HepG2 (cell line): ENCODE data around the gene TOR4A. TPM values are rescaled to one million over a fixed set of nuclear protein-coding genes. Genes with fewer than 3 reads are reported as not detected.

Source experiments
- ATAC-seq: fragments of 200-7000 bp; cut with Tn5 transposase; 3 replicates; pipeline ENCODE4 v1.9.1; 2020; ENCODE audit warnings: mild to moderate bottlenecking, moderate library complexity
- BruUV-seq: library from RNA; stranded (reverse); fragments of 400-500 nt; replicated peaks from 2 replicates; lab custom pipeline; 2021; lab: Mats Ljungman, UMichigan
- CTCF ChIA-PET: fragments of 300-600 bp; formaldehyde crosslinking; extraction: SDS; loops from one replicate; lab custom pipeline; 2021; ENCODE audit warnings: low total read pairs, inconsistent platforms, low intra/inter-chr PET ratio; lab: Yijun Ruan, JAX
- POLR2A ChIA-PET: fragments of 350-600 bp; sonication (Branson Sonifier 250); formaldehyde crosslinking; loops from one replicate; lab custom pipeline; 2020; ENCODE audit warnings: antibody characterized with exemption, inconsistent platforms; lab: Yijun Ruan, JAX
- DNase-seq: peaks from one replicate; pipeline ENCODE4 v3.0.0-alpha.2; 2015; ENCODE audit warnings: low spot score
- FAIRE-seq: peaks from 3 replicates; lab custom pipeline; 2011; peaks lifted over from hg19 to GRCh38; lab: Jason Lieb, UNC
- H2AFZ ChIP-seq: one replicate; pipeline ENCODE4 v1.6.1; 2011; ENCODE audit warnings: low read length, inconsistent platforms
- H3K27ac ChIP-seq: fragments of 300-600 bp; 3 replicates; pipeline ENCODE4 v1.8.0; 2011; ENCODE audit warnings: mixed run types, mild to moderate bottlenecking, mixed read lengths, low read length, inconsistent platforms; ENCODE audit not compliant: insufficient read depth; ENCODE audit errors: extremely low read length
- H3K27me3 ChIP-seq, 2 experiments: fragments of 200-600 bp in 1 of 2; 2 replicates in 1 of 2; 3 replicates in 1 of 2; pipeline versions ENCODE4 v1.6.0 to v1.8.0; 2011; ENCODE audit warnings: low read length in 2 of 2, mild to moderate bottlenecking in 2 of 2, moderate library complexity in 2 of 2, inconsistent platforms in 1 of 2; ENCODE audit not compliant: insufficient read depth in 2 of 2, control insufficient read depth in 1 of 2
- H3K36me3 ChIP-seq, 2 experiments: fragments of 200-600 bp in 1 of 2; replicated peaks in 1 of 2; 2 replicates in 1 of 2; 3 replicates in 1 of 2; pipeline versions ENCODE4 v1.5.1 to v1.8.0; 2011; ENCODE audit warnings: low read length in 2 of 2, inconsistent platforms in 1 of 2; ENCODE audit not compliant: insufficient read depth in 2 of 2, control insufficient read depth in 1 of 2
- H3K4me1 ChIP-seq: 2 replicates; pipeline ENCODE4 v1.5.1; 2012; ENCODE audit warnings: low read length, inconsistent platforms; ENCODE audit not compliant: insufficient read depth
- H3K4me2 ChIP-seq: 2 replicates; pipeline ENCODE4 v1.6.0; 2011; ENCODE audit warnings: low read depth, low read length, inconsistent platforms
- H3K4me3 ChIP-seq, 3 experiments: fragments of 200-600 bp in 1 of 3; sonication (generic), shearing (Covaris generic) in 1 of 3; replicated peaks in 1 of 3; 2 replicates each; pipeline ENCODE4 v1.5.1; 2011 to 2016; ENCODE audit warnings: low read length in 3 of 3, inconsistent platforms in 2 of 3, low read depth in 2 of 3, mild to moderate bottlenecking in 2 of 3, control low read depth in 1 of 3, mixed read lengths in 1 of 3; ENCODE audit not compliant: insufficient read depth in 1 of 3
- H3K79me2 ChIP-seq: one replicate; pipeline ENCODE4 v1.6.1; 2011; ENCODE audit warnings: low read length, inconsistent platforms; ENCODE audit not compliant: insufficient read depth
- H3K9ac ChIP-seq: 2 replicates; pipeline ENCODE4 v1.6.0; 2011; ENCODE audit warnings: mild to moderate bottlenecking, low read depth, low read length, inconsistent platforms; ENCODE audit not compliant: insufficient read depth
- H3K9me3 ChIP-seq: 2 replicates; pipeline ENCODE4 v1.5.1; 2012; ENCODE audit warnings: mild to moderate bottlenecking, low read length
- H4K20me1 ChIP-seq: 2 replicates; pipeline ENCODE4 v1.6.0; 2011; ENCODE audit warnings: inconsistent platforms, mild to moderate bottlenecking, low read length, moderate library complexity; ENCODE audit not compliant: insufficient read depth
- HDAC1 ChIP-seq: sonication (generic); formaldehyde crosslinking; IDR thresholded peaks from 2 replicates; pipeline ENCODE4 v1.5.1; 2020; ENCODE audit warnings: mild to moderate bottlenecking, missing genetic modification reagents
- HMGXB4 ChIP-seq, 2 experiments: sonication (generic) in 1 of 2; formaldehyde crosslinking in 1 of 2; IDR thresholded peaks; 2 replicates each; pipeline versions ENCODE4 v1.4.0 to v1.6.1; 2018 to 2020; ENCODE audit warnings: missing genetic modification reagents in 2 of 2, borderline replicate concordance in 1 of 2, low read depth in 1 of 2, mild to moderate bottlenecking in 1 of 2, missing biosample characterization in 1 of 2
- HNRNPK ChIP-seq: fragments of 200-400 bp; formaldehyde crosslinking; IDR thresholded peaks from 2 replicates; pipeline ENCODE4 v1.6.1; 2018; ENCODE audit warnings: low read length, low read depth, moderate library complexity, mild to moderate bottlenecking; ENCODE audit not compliant: poor library complexity, severe bottlenecking
- PCBP1 ChIP-seq: fragments of 200-400 bp; formaldehyde crosslinking; IDR thresholded peaks from 2 replicates; pipeline ENCODE4 v1.6.1; 2017; ENCODE audit warnings: mild to moderate bottlenecking, low read depth, low read length, borderline replicate concordance
- REL ChIP-seq: sonication (generic); formaldehyde crosslinking; conservative IDR thresholded peaks from 2 replicates; pipeline ENCODE4 v1.8.0; 2022; ENCODE audit warnings: mild to moderate bottlenecking, missing genetic modification reagents, moderate library complexity
- ZNF552 ChIP-seq: sonication (generic); formaldehyde crosslinking; IDR thresholded peaks from 2 replicates; pipeline ENCODE4 v1.9.0; 2022; ENCODE audit warnings: missing genetic modification reagents, mild to moderate bottlenecking, borderline replicate concordance
- WGBS: methylation state at CpG from one replicate; pipeline ENCODE4 v1.1.6; 2017; ENCODE audit warnings: low lambda C conversion rate; 5-methylcytosine and 5-hydroxymethylcytosine counted together
- in situ Hi-C: cut with HindIII; loops from 2 replicates; pipeline ENCODE4 v1.10.0; 2017; ENCODE audit warnings: low pct_unique_long_range_greater_than_20kb; ENCODE audit not compliant: extremely low pct_ligation_motif_present
- intact Hi-C: fragments of 100-400 bp; cut with micrococcal nuclease; formaldehyde crosslinking; loops from one replicate; pipeline ENCODE4 v1.10.0; 2022; ENCODE audit not compliant: unreplicated experiment
- polyA plus RNA-seq, 8 experiments: library from polyadenylated mRNA; depleted of rRNA in 3 of 8; stranded (reverse) in 7 of 8; unstranded in 1 of 8; fragments of >200 nt; fragmentation: Illumina TruSeq in 4 of 8; extraction: Trizol in 4 of 8; gene quantifications; 2 replicates each; pipeline versions ENCODE4 v1.2.1 to v1.2.3, GENCODE V29; 2011 to 2016; ENCODE audit warnings: low read depth in 4 of 8, missing spikeins in 1 of 8, mixed read lengths in 1 of 8; ENCODE audit not compliant: insufficient read depth in 1 of 8
- total RNA-seq, 5 experiments: library from RNA; depleted of rRNA; stranded (reverse); fragments of >200 nt; fragmentation: Illumina TruSeq; extraction: Trizol; gene quantifications; 2 replicates each; pipeline ENCODE4 v1.2.3, GENCODE V29; 2016; ENCODE audit warnings: low read depth in 1 of 5

The TOR4A gene
- total and polyA plus RNA-seq, 2 of the 13 experiments (the other 11 are each of a cell fraction or from before 2014, with no cell fraction given): 11.1 to 14.2 TPM

DNA sequence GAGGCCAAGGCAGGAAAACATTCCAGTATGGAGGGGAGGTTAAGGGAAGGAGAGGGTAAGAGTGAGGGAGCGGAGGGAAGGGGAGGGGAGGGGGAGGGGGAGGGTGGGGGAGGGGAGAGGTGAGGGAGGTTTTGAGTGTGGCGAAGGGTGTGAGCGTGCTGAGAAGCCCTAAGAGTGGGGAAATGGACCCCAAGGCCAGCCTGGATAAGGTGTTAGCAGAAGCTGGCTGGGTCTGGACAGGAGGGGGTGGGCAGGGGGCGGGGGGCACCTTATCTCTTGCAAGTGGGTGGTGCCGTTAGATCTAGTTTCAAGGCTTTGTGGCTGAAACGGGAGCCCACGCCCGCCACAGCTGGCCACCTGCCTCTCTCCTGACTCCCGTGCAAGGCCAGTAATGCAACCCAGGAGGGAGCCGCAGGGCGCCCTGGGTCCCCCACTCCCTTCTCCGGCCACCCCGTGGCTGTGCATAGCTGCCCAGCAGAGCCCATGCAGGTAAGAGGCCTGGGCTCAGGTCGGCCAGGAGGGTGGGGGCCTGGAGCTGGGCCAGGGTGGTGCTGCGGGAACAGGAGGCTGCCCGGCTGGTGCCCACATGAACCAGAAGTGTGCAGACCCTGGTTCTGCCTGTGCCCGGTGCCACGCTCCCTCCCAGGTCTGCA lies 49.5 kb upstream of the TOR4A start:
- TF ChIP-seq HDAC1 (0 out of 2 replicates have a peak, but pooled peaks have one; percentile 7), REL (CRISPR knock-in tag) (0 out of 2 replicates have a peak, but pooled peaks have one; percentile 10), PCBP1 (peak; percentile 56; the same call in 1 of the 2 replicates), HNRNPK (peak; percentile 13), HMGXB4 (CRISPR knock-in tag; IDR thresholded peaks at IDR 0.05; ENCODE audit: borderline replicate concordance in 1 of 2, low read depth in 1 of 2) (0 out of 4 replicates have a peak, but pooled peaks of 1 of the 2 experiments have one; percentile 10), ZNF552 (no peak)
- POLR2A ChIA-PET: interaction anchor here (0.9 to 13.4 kb wide), 10 partner anchors 10 to 110 kb away, joined by 3 to 225 read pairs (median 4); partner anchors contain the start of genes NDOR1, SSNA1, TMEM203 and TPRN
- no peaks in the 10 kb centered on the region for H4K20me1 ChIP-seq
- no TSS peak for BruUV-seq
- H3K4me3 ChIP-seq: peak overlapping the region in 2 of 3 experiments; percentile 62 to 72; a peak in 2 of 6 replicates
- no peak for ATAC-seq
- H3K36me3 ChIP-seq: no peaks in the 10 kb centered on the region
- no peaks in the 10 kb centered on the region; a peak in 1 of 5 replicates for H3K27me3 ChIP-seq
- in situ Hi-C loops (loop anchor here (5.0 kb wide), 2 partner anchors 41 to 116 kb away; partner anchors contain the start of genes ANAPC2, DPP7 and SSNA1), intact Hi-C loops (loop anchor here (2.0 kb wide), 2 partner anchors 39 to 107 kb away; partner anchors contain the start of genes ANAPC2 and SSNA1)
- WGBS: 49% methylated on average over 4 of the region's 18 CpGs
- CTCF ChIA-PET: interaction anchor here (0.7 to 1.5 kb wide), 5 partner anchors 9 to 65 kb away, joined by 3 to 16 read pairs (median 3); partner anchors contain the start of genes ANAPC2 and SSNA1
- no peak overlapping the region for H2AFZ ChIP-seq
- peak overlapping the region; percentile 96 for H3K4me2 ChIP-seq
- H3K4me1 ChIP-seq: peaks cover 79% of the 10 kb centered on the region
- FAIRE-seq: no peak
- no peaks in the 10 kb centered on the region for H3K9me3 ChIP-seq
- H3K9ac ChIP-seq: no peak overlapping the region
- no peak for DNase-seq
- H3K27ac ChIP-seq: no peak overlapping the region
- H3K79me2 ChIP-seq: no peaks in the 10 kb centered on the region
